ENCODE measurements around the gene HCST.

GRCh38 chr19:35938282-35939224, 36.2 kb downstream of the HCST start:
- TF ChIP-seq POLR2A (IDR thresholded peaks at IDR 0.05) (no peak), POLR2AphosphoS5 (IDR thresholded peaks at IDR 0.05) (no peak)
- TF ChIP-seq, protein P1, sequence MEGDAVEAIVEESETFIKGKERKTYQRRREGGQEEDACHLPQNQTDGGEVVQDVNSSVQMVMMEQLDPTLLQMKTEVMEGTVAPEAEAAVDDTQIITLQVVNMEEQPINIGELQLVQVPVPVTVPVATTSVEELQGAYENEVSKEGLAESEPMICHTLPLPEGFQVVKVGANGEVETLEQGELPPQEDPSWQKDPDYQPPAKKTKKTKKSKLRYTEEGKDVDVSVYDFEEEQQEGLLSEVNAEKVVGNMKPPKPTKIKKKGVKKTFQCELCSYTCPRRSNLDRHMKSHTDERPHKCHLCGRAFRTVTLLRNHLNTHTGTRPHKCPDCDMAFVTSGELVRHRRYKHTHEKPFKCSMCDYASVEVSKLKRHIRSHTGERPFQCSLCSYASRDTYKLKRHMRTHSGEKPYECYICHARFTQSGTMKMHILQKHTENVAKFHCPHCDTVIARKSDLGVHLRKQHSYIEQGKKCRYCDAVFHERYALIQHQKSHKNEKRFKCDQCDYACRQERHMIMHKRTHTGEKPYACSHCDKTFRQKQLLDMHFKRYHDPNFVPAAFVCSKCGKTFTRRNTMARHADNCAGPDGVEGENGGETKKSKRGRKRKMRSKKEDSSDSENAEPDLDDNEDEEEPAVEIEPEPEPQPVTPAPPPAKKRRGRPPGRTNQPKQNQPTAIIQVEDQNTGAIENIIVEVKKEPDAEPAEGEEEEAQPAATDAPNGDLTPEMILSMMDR (IDR thresholded peaks at IDR 0.05), result no peak
